IMR-90 (cell line): ENCODE results near the gene RAI14. TPM values are rescaled to one million over a fixed set of nuclear protein-coding genes. Genes with fewer than 3 reads are reported as not detected.

ENCODE experiments used
- ATAC-seq: fragments of 200-7000 bp; cut with Tn5 transposase; 2 replicates; pipeline ENCODE4 v1.9.1; 2020; ENCODE audit warnings: low read depth, mild to moderate bottlenecking, moderate library complexity
- BruUV-seq: library from RNA; stranded (reverse); fragments of 400-500 nt; replicated peaks from 2 replicates; lab custom pipeline; 2021; lab: Mats Ljungman, UMichigan
- CTCF ChIA-PET: fragments of 300-600 bp; formaldehyde crosslinking; extraction: SDS; loops from one replicate; lab custom pipeline; 2021; ENCODE audit warnings: antibody characterized with exemption; lab: Yijun Ruan, JAX
- POLR2A ChIA-PET: fragments of 300-600 bp; sonication (Branson Sonifier 250); formaldehyde crosslinking; loops from one replicate; lab custom pipeline; 2022; ENCODE audit warnings: antibody characterized with exemption; ENCODE audit not compliant: unreplicated experiment; lab: Charles Lee
- DNase-seq: peaks from one replicate; pipeline ENCODE4 v3.0.0; 2013
- H2AFZ ChIP-seq: replicated peaks from 2 replicates; pipeline ENCODE3; 2013; ENCODE audit warnings: low read length, mild to moderate bottlenecking; ENCODE audit not compliant: poor library complexity
- H2AK5ac ChIP-seq: 2 replicates; pipeline ENCODE4 v1.6.1; 2013; ENCODE audit warnings: low read depth, low read length, inconsistent platforms
- H2AK9ac ChIP-seq: replicated peaks from 2 replicates; pipeline ENCODE3; 2013; ENCODE audit warnings: mild to moderate bottlenecking, low read depth, low read length, moderate library complexity; ENCODE audit not compliant: poor library complexity
- H2BK120ac ChIP-seq: 2 replicates; pipeline ENCODE4 v1.6.1; 2013; ENCODE audit warnings: low read depth, low read length, inconsistent platforms
- H2BK15ac ChIP-seq: 3 replicates; pipeline ENCODE4 v1.6.1; 2013; ENCODE audit warnings: low read depth, low read length, inconsistent platforms
- H2BK20ac ChIP-seq: 2 replicates; pipeline ENCODE4 v1.6.1; 2013; ENCODE audit warnings: low read depth, mild to moderate bottlenecking, inconsistent platforms, low read length, moderate library complexity
- H2BK5ac ChIP-seq: 2 replicates; pipeline ENCODE4 v1.6.1; 2013; ENCODE audit warnings: mild to moderate bottlenecking, low read depth, low read length, inconsistent platforms; ENCODE audit not compliant: poor library complexity, severe bottlenecking
- H3K14ac ChIP-seq: replicated peaks from 2 replicates; pipeline ENCODE4 v1.6.1; 2013; ENCODE audit warnings: low read depth, low read length, inconsistent platforms
- H3K18ac ChIP-seq: 2 replicates; pipeline ENCODE4 v1.6.1; 2013; ENCODE audit warnings: low read depth, low read length, control low read depth
- H3K23ac ChIP-seq: 2 replicates; pipeline ENCODE4 v1.6.1; 2013; ENCODE audit warnings: low read depth, low read length, inconsistent platforms
- H3K27ac ChIP-seq: 2 replicates; pipeline ENCODE4 v1.5.1; 2013; ENCODE audit warnings: mild to moderate bottlenecking, control low read depth, low read length; ENCODE audit not compliant: insufficient read depth
- H3K27me3 ChIP-seq: 2 replicates; pipeline ENCODE4 v1.6.1; 2013; ENCODE audit warnings: low read length; ENCODE audit not compliant: control insufficient read depth, insufficient read depth
- H3K36me3 ChIP-seq: 2 replicates; pipeline ENCODE4 v1.6.1; 2013; ENCODE audit warnings: low read length, mixed read lengths; ENCODE audit not compliant: control insufficient read depth, insufficient read depth
- H3K4ac ChIP-seq: 2 replicates; pipeline ENCODE4 v1.6.1; 2013; ENCODE audit warnings: low read depth, low read length, inconsistent platforms
- H3K4me1 ChIP-seq: 2 replicates; pipeline ENCODE4 v1.6.1; 2013; ENCODE audit warnings: low read length, mixed read lengths; ENCODE audit not compliant: control insufficient read depth, insufficient read depth
- H3K4me2 ChIP-seq: 2 replicates; pipeline ENCODE4 v1.6.1; 2013; ENCODE audit warnings: low read depth, mild to moderate bottlenecking, control low read depth, low read length, moderate library complexity
- H3K4me3 ChIP-seq: 2 replicates; pipeline ENCODE4 v1.5.1; 2013; ENCODE audit warnings: low read depth, mild to moderate bottlenecking, control low read depth, low read length, moderate library complexity; ENCODE audit not compliant: insufficient read depth
- H3K56ac ChIP-seq: 2 replicates; pipeline ENCODE4 v1.6.1; 2013; ENCODE audit warnings: low read length, inconsistent platforms; ENCODE audit not compliant: insufficient read depth; ENCODE audit errors: extremely low read depth
- H3K79me1 ChIP-seq, 2 experiments: 2 replicates each; pipeline ENCODE4 v1.6.1; 2013; ENCODE audit warnings: low read length in 2 of 2, inconsistent platforms in 1 of 2, low read depth in 1 of 2
- H3K9ac ChIP-seq: 2 replicates; pipeline ENCODE4 v1.6.1; 2013; ENCODE audit warnings: low read depth, low read length, control low read depth
- H3K9me1 ChIP-seq: 2 replicates; pipeline ENCODE4 v1.6.1; 2013; ENCODE audit warnings: low read length, inconsistent platforms; ENCODE audit not compliant: insufficient read depth
- H3K9me3 ChIP-seq: 2 replicates; pipeline ENCODE4 v1.6.1; 2013; ENCODE audit warnings: low read length; ENCODE audit not compliant: control insufficient read depth, insufficient read depth
- H4K20me1 ChIP-seq: 2 replicates; pipeline ENCODE4 v1.6.1; 2013; ENCODE audit warnings: low read length, inconsistent platforms; ENCODE audit not compliant: insufficient read depth
- H4K5ac ChIP-seq: 2 replicates; pipeline ENCODE4 v1.6.1; 2013; ENCODE audit warnings: mild to moderate bottlenecking, low read depth, low read length, control low read depth
- H4K8ac ChIP-seq, 2 experiments: 2 replicates each; pipeline ENCODE4 v1.6.1; 2013; ENCODE audit warnings: low read depth in 2 of 2, low read length in 2 of 2, control low read depth in 1 of 2, inconsistent platforms in 1 of 2
- H4K91ac ChIP-seq: 2 replicates; pipeline ENCODE4 v1.6.1; 2013; ENCODE audit warnings: low read depth, low read length, inconsistent platforms; ENCODE audit not compliant: insufficient read depth
- BHLHE40 ChIP-seq: fragments of 150-350 bp; IDR thresholded peaks from 2 replicates; pipeline ENCODE4 v1.6.1; 2016; ENCODE audit warnings: mild to moderate bottlenecking, low read depth, low read length
- CEBPB ChIP-seq: IDR thresholded peaks from 2 replicates; pipeline ENCODE4 v1.6.1; 2012; ENCODE audit warnings: low read depth, low read length, improper control_type of control experiment
- CHD1 ChIP-seq: IDR thresholded peaks from 2 replicates; pipeline ENCODE4 v1.6.1; 2012; ENCODE audit warnings: low read depth, low read length, improper control_type of control experiment
- FOS ChIP-seq: fragments of 150-350 bp; IDR thresholded peaks from 2 replicates; pipeline ENCODE4 v1.6.1; 2016; ENCODE audit warnings: low read depth, low read length
- MAFK ChIP-seq: IDR thresholded peaks from 2 replicates; pipeline ENCODE4 v1.6.1; 2012; ENCODE audit warnings: low read depth, low read length, improper control_type of control experiment
- NFE2L2 ChIP-seq: fragments of 150-350 bp; IDR thresholded peaks from 2 replicates; pipeline ENCODE4 v1.6.1; 2016; ENCODE audit warnings: low read depth, mild to moderate bottlenecking, low read length
- POLR2A ChIP-seq: IDR thresholded peaks from 2 replicates; pipeline ENCODE4 v1.6.1; 2012; ENCODE audit warnings: mild to moderate bottlenecking, low read depth, low read length
- RCOR1 ChIP-seq: IDR thresholded peaks from 2 replicates; pipeline ENCODE4 v1.6.1; 2012; ENCODE audit warnings: mild to moderate bottlenecking, low read length, improper control_type of control experiment; ENCODE audit not compliant: insufficient replicate concordance
- WGBS, 2 experiments: methylation state at CpG; one replicate each; pipeline versions ENCODE4 v1.1.5 to v1.1.7; 2013; ENCODE audit warnings: missing lambda C conversion rate in 2 of 2; ENCODE audit not compliant: insufficient read length in 1 of 2; ENCODE audit errors: extremely low coverage in 2 of 2; 5-methylcytosine and 5-hydroxymethylcytosine counted together
- dilution Hi-C: fragments of 300-500 bp; cut with HindIII; formaldehyde crosslinking; loops from one replicate; pipeline ENCODE4 v1.14.3; 2018; ENCODE audit warnings: low sequenced_read_pairs; ENCODE audit not compliant: unreplicated experiment
- in situ Hi-C: fragments of 300-500 bp; cut with MboI; formaldehyde crosslinking; loops from 3 replicates; pipeline ENCODE4 v1.14.3; 2019; ENCODE audit warnings: low sequenced_read_pairs, inconsistent platforms, mixed read lengths
- intact Hi-C: fragments of 100-400 bp; cut with micrococcal nuclease; formaldehyde crosslinking; loops from 2 replicates; pipeline ENCODE4 v1.10.0; 2022
- polyA plus RNA-seq, 3 experiments: library from polyadenylated mRNA; depleted of rRNA; stranded (reverse); fragments of >200 nt; gene quantifications; 2 replicates each; pipeline ENCODE4 v1.2.3, GENCODE V29; 2012; ENCODE audit warnings: low replicate concordance in 1 of 3
- total RNA-seq: library from RNA; depleted of rRNA; stranded (reverse); fragments of >200 nt; gene quantifications from 2 replicates; pipeline ENCODE4 v1.2.3, GENCODE V29; 2012
- TF ChIP-seq, protein P1 (sequence below): fragments of 150-350 bp; IDR thresholded peaks from 2 replicates; pipeline ENCODE4 v1.6.1; 2017; ENCODE audit warnings: mild to moderate bottlenecking, antibody characterized with exemption, low read length, low read depth

RAI14 gene
- total and polyA plus RNA-seq, 2 of the 4 experiments (the other 2 are of a cell fraction): 221 to 267 TPM

DNA sequence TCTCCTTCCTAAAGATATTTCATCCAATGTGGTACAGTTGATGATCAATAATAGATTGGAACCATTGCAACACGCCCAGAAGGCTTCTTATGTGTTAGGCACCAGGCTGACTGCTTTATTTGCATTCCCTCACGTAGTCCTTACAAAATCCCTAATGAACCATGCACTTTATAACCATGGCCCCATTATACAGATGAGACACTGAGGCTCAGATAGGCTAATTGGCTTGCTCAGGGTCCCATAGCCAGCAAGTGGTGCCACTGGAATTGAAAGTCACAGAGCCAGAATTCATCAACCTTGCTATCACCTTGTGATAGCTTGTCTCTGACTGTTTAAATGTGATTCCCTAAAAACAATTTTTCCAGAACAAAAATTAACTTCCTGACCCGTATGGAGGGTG, 27.8 kb upstream of the RAI14 start:
- no peaks in the 10 kb centered on the region for H3K27me3 ChIP-seq
- H3K9ac ChIP-seq: peak overlapping the region; percentile 21; the same call in 1 of the 2 replicates
- peak overlapping the region; percentile 98 for H2BK5ac ChIP-seq
- H3K56ac ChIP-seq: peak overlapping the region; percentile 63
- dilution Hi-C loops: no loop called here
- H2BK120ac ChIP-seq: peak overlapping the region; percentile 98
- DNase-seq: no peak
- H3K14ac ChIP-seq: peak overlapping the region; percentile 98
- TF ChIP-seq CHD1 (no peak), POLR2A (no peak), RCOR1 (no peak), FOS (no peak), BHLHE40 (no peak), NFE2L2 (no peak), CEBPB (no peak), MAFK (no peak)
- TF ChIP-seq, protein P1, sequence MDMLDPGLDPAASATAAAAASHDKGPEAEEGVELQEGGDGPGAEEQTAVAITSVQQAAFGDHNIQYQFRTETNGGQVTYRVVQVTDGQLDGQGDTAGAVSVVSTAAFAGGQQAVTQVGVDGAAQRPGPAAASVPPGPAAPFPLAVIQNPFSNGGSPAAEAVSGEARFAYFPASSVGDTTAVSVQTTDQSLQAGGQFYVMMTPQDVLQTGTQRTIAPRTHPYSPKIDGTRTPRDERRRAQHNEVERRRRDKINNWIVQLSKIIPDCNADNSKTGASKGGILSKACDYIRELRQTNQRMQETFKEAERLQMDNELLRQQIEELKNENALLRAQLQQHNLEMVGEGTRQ: no peak
- peak overlapping the region; percentile 97 for H3K4ac ChIP-seq
- no peaks in the 10 kb centered on the region for H4K20me1 ChIP-seq
- CTCF ChIA-PET: no interaction called here
- H3K9me3 ChIP-seq: no peaks in the 10 kb centered on the region
- H3K23ac ChIP-seq: peak overlapping the region; percentile 87
- intact Hi-C loops: no loop called here
- H3K4me1 ChIP-seq: peaks cover 21% of the 10 kb centered on the region
- peak overlapping the region; percentile 91 for H4K5ac ChIP-seq
- H4K91ac ChIP-seq: peak overlapping the region; percentile 86
- H4K8ac ChIP-seq: peak overlapping the region; percentile 66 to 91
- peak overlapping the region; percentile 89 for H2BK15ac ChIP-seq
- in situ Hi-C loops: no loop called here
- peak overlapping the region; percentile 12 for H2AK9ac ChIP-seq
- WGBS, 2 experiments: no CpG with 5 or more reads among the region's 3 CpGs
- H3K4me3 ChIP-seq: no peak overlapping the region
- POLR2A ChIA-PET: interaction anchor here (1.3 kb wide), 1 partner anchor 12 kb away, joined by 5 read pairs; no protein-coding TSS in a partner anchor
- peak overlapping the region; percentile 77 for H3K27ac ChIP-seq
- peak overlapping the region; percentile 98 for H3K18ac ChIP-seq
- no peak overlapping the region for H2AFZ ChIP-seq
- H2AK5ac ChIP-seq: peak overlapping the region; percentile 91
- H2BK20ac ChIP-seq: peak overlapping the region; percentile 98
- H3K9me1 ChIP-seq: peaks cover 18% of the 10 kb centered on the region
- no TSS peak for BruUV-seq
- no peaks in the 10 kb centered on the region for H3K36me3 ChIP-seq
- H3K4me2 ChIP-seq: peak overlapping the region; percentile 39; the same call in 1 of the 2 replicates
- ATAC-seq: no peak
- H3K79me1 ChIP-seq: peaks cover 11 to 31% of the 10 kb centered on the region in 2 experiments
